Activated CD4-positive, alpha-beta T cell treated with anti-CD3 and anti-CD28 coated beads for 4 hours (primary cell): Measurements from ENCODE around the gene UNC5A.

ENCODE experiments used
- DNase-seq, 2 donors: peaks; one replicate each; pipeline ENCODE4 v3.0.0-alpha.2; 2020

UNC5A gene

DNA sequence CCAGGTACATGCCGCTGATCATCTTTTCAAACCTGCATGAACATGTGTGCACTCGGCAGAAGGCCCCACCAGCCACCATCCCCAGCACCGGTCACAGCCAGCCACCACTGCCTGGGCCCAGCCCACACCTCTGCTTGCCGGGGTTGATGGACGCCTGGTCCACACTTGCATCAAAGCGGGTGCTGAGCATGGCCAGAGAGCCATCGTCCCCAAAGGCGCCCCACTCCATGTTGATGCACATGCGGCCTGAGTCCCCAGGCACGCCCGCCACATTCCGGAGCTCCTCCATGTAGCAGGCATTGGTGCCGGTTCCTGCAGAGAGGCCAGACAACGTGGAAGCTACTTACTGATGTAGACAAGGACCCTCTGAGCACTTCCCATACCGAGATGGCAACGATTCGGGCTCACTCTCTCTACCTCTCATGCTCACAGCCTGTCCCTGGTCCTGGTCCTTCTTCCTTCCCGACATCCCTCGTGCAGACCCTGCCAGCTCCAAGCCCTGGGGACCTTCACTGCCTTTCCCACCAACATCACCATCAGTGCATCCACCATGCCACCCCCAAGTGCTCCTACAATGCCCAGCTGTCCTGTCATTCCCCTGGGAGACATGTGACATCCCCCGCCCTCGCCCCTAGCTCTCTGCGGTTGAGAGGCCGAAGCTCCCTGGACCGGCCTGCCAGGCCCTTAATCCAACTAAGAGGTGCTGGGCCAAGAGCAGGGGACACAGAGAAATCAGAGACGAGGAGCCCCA, 71.6 kb downstream of the UNC5A start:
- DNase-seq: no peak

DNA sequence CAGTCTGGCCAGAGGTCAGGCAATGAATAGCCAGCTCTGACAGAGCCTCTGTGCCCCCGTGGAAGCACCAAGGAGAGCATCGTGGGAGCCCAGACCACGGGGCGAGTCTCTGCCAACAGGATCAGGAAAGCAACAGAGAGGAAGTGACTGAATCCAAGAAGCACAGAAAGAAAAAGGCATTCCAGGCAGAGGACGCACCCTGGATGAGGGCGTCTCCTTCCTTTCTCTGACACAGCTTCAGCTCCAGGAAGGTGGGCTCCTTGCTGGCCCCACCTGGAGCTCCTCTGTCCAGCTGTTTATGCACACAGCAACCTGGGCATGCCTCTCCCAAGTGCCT, 72.2 kb downstream of the UNC5A start:
- no peak for DNase-seq

DNA sequence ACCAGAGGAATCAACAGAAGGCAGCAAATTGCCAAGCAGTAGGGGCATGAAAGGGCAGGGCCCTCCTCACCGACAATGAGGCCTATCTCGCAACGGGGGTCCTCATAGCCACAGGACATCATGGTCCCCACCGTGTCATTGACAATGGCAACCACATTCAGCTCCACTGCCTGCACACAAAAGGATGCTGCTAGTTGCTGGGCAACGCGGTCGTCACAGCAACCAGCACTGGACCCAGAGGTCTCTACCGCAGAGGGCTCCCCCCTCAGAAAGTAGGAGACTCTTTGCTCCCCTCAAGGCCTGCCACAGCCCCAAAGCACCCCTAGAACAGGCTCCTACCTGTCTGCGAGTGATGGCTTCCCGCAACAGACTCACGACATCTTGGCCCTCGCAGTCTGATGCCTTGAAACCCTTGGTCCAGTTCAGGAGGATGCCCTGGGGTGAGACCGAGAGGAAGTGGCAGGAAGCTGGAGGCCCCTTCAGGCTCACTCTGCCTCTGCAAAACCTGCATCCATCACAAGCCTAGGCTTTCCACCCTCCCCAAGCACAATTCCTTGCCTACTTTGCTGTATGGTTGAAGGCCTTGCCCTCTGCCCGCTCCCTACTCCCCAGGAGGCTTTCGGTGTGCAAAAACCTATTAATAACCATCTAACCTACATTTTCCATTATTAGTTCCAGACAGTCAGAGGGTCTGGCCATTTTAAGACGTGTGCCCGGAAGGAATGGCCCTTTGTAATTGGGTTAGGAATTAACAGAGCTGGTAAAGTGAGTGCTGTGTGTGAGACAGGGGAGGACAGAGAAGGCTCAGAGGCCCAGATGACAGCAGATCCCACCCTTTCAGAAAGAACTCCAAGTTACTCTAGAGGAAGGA, 73.6 kb downstream of the UNC5A start:
- DNase-seq: no peak

DNA sequence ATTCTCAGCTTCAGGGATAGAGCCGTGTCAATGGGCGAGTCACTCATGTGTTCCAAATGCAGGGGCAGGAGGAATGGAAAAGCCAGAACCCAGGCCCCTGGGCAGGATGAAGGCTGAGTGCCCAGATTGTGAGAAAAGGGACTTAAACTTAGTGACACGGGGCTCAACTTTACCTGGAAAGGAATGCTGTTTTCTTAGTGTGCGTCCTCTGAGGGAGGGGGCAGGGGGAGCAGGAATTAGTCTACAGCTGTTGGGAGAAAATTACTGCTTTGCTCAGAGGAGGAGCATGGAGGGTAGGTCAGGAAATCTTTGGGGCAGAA, 74.2 kb downstream of the UNC5A start:
- DNase-seq: no peak

DNA sequence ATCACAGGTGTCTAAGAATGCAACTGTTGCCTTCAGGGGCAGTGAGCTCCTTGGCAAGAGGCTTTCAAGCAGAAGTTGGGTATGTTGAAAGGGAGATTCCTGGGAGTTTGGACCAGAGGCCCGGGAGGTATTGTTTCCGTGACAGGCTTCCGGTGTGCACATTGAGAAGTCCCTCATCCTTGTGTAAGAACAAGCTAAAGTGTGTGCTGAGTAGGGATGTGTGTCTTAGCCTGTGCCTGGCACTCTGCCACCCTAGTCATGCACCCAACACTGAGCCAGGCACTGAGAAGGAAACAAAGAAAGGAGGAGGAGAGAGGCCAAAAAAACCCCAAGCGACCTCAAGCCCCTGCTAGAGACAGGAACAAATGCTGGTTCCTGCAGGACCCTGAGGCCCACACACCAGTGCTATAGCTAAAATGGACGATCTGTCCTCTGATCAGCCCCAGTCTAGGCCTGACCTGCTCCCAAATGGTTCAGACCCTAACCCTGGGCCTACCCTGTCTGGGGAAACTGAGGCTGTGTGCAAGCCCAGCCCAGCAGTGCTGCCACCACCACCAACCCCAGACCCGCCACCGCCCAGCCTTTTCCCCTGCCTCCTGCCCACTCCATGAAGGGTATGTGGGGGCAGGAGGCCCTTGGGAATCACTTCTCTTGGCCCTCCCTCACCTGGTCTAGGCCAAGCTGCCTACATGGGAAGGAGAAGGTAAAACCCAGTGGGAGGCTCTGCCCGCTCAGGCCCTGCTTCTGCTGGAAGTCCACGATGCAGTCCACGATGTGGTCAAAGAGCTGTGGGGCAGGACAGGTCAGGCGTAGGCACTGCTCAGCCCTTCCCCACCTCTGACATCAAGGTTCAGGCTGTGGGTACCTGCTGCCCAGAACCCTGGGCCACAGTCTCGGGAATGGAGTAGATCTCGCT, 76.2 kb downstream of the UNC5A start:
- no peak for DNase-seq

DNA sequence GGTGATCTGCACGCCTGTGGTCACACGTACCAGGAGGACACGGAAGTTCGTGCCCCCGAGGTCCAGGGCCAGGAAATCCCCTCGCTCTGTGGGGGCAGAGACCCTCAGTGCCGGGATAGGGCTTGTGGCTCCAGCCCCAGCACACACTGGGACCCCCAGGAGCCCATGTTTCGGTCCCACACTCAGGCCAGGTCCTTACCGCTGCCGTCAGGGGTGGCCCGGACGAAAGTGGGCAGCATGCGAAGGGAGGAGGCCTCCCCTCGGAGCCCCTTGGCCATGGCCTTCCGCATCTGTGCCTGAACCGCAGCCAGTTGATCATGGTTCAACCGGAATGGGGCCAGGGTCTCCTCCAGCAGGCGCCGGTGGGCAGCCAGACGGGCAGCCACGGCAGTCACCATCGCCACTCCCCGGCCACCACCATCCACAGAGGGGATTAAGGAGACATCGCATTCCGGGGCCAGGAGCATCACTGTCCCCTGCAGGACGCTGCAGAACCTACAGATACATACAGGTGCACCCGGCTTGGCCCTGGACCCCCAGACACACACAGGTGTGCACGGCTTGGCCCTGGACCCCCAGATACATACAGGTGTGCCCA, 77.0 kb downstream of the UNC5A start:
- DNase-seq: no peak

DNA sequence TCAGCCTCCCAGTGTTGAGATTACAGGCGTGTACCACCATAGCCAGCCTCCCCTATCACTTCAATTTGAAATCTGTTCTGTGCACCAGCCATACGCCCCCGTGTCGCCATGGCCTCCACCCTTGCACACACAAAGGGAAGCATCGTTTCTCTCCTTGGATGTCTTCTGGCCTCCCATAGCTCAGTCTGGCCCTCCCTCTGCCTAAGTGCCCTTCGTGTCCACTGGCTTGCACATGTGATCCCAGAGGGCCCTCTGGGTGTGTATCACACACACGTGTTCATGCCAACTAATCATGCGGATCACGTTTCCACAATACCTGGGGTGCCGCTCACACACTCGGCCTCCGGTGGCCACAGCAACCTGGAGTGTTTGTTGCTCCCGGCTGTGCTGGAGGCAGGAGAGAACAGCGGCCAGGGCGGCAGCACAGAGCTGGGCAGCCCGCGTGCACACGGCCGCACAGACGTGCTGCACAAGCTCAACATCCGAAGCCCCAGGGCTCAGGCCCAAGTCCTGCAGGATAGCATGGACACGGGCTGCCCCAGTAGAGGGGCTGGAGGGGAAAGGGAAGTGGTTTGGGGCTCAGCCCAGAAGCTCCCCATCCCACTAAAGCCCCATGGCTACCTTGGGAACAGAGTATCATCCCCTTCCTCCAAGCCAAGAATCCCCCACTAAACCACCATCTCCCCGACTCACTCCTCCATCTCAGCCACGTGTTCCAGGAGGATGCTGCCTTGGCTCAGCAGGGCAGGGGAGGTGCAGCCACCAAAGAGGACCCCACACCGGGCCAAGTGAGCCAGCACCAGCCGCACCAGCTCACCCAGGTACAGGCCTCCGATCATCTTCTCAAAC, 77.9 kb downstream of the UNC5A start:
- no peak for DNase-seq

DNA sequence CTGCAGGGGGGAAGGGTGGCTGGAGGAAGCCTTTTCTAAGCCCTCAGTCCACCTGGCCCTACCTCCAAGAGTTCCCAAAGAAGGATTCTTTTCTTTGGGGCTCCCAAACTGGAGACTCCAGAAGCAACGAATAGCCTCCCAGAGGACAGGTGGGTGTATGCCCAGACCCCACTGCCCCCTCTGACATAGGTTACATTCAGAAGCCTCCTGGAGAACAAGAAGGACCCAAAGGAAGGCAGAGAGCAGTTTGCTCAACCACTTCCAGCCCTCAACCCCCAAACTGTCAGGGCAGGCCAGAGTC, 78.5 kb downstream of the UNC5A start:
- DNase-seq: no peak

DNA sequence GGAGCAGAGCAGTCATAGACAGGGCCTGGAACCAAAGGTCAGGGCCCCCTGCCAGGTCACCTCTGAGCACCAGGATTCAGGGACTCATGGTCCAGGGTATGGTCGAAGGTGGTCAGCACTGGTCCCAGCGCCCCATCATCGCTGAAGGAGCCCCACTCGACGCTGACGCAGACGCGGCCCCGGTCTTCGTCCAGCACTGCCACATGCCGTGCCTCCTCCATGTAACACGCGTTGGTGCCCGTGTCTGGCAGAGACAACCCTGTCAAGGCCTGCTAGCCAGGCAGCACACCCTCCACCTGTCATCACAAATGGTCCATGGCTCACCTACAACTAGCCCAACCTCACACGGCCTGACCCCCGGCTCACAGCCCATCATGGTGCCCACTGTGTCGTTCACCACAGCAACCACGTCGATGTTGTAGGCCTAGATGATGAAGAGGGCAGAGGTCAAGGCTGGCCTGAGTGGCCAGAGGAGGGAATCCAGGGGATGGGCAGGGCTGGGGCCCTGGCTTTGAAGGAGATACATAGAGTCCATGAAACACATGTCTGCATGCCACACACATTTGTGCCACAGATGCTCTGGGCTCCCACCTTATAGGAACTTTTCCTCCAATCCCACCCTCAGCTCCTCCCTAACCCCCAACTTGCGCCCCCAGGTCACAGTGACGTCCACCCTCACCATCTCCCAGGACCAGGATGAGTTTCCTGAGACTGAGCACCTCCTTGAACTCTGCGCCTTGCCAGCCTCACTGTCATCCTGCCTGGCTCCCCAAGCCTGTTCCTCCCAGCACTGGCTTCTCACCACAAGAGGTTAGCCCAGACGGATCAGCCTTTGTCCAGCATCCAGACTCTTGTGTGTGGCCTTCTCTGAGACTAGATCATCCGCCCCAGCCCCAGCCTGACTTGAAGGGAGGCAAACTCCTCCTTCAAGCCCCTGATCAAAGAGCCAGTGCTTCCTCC, 79.2 kb downstream of the UNC5A start:
- DNase-seq: no peak

DNA sequence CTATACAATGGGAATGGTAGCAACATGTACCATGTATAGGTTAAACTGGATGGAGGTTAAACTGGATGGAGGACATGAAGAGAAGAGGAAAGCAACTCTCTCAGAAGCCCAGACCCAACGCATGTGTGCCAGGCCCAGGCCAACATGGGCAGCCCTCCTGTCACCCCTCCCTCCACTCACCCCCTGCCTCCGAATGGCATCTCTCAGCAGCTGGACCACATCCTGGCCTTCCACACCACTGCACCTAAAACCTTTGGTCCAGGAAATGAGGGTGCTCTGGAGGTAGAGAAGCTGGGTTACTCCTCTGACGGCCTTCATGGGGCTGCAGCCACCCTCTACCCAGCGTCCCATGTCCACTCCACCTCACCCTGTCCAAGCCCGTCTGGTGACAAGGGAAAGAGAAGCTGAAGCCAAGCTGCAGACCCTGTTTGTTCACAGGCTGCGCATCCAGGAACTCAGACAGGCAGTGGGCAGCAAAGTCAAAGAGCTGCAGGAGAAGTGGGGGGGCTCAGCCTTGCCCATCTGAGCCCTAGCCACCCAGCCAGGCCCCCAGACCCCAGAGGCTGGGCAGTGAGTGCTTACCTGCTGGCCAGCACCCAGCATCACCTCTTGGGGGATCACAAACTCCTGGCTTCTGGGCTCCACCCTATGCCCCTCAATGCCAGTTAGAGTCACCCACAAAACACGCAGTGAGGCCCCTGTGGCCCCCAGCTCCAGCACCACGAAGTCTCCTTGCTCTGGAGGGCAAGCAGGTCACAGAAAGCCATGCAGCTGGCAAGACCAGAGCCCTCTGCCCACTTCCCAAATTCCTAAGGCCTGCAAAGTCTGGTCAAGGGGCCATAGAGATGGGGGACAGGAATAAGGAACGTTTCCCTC, 80.3 kb downstream of the UNC5A start:
- DNase-seq: no peak

DNA sequence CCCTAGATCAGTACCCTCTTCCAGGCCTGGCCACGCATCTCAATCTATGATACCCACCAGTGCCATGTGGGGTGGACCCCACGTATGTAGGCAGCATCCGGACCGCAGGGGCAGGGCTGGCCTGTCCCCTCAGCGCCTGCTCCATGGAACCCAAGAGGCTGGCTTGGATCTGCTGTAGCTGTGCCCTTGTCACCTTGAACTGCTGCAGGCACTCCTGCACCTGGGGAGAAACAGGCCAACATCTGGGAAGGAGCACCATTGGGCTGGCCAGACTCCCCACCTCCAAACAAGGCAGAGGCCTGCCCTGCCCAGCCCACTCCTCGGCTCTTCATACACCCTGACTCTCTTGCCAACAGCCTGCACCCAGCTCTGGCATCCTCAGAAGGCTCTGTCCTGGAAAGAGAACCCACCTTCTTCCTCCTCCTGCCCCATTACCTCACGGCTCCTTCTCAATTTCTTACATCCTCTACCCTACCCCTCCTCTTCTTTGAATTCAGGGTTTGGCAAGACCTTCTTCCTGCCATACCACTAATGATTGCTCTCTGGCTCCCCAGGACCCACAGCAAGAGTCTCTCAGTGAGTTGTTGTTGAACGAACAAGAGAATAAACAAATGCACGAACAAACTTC, 81.1 kb downstream of the UNC5A start:
- no peak for DNase-seq

DNA sequence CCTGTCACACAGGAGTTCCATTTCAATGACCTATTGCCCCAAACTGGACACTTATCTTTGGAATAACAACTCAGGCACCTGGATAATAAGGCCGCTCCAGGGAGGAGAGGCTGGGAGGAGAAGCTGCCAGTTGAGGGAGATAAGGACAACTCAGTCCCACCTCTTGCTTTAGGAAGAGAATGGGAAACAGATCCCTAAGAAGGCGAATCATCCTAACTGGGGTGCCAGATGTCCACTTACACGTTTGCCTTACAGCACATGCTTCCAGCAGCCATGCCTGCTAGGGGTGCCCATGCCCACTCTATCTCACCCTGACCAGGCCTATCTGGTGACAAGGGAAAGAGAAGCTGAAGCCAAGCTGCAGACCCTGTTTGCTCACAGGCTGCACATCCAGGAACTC, 82.3 kb downstream of the UNC5A start:
- no peak for DNase-seq

DNA sequence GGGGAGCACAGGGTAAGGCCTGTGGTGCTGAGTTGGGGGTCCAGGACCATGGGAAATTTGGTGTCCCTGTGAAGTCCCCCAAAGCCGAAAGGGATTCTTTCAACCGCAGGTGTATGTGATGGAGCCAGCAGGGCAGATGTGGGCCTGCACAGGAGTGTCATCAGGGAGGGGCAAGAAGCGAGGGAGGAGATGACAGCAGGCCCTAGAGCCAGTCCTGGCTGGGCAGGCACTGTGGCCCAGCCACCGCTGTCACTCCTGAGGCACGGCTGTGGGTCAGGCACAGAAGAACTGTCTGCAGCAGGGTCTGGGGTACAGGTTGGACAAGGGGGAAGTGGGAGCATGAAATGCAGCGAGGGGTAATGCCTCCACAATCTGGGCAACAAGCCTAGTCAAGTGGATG, 83.9 kb downstream of the UNC5A start:
- no peak for DNase-seq

DNA sequence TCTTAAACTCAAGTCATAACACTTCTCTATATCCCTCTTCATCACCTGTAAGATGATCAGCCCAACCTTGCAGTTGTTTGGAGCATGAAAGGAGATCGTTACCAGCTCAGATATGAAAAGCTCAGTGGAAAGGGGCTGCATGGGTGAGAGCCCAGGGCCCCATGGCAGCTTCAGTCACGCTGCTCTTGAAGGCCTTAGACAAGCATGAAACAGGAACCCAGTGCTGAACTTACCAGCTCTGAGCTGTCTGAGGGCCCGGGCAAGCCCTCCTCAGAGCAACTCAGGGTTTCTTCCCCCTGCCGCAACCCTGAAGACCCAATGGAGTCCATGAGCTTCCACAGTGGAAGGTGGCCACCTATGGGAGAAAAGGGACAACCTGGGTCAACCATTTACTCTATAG, 85.5 kb downstream of the UNC5A start:
- DNase-seq: no peak

DNA sequence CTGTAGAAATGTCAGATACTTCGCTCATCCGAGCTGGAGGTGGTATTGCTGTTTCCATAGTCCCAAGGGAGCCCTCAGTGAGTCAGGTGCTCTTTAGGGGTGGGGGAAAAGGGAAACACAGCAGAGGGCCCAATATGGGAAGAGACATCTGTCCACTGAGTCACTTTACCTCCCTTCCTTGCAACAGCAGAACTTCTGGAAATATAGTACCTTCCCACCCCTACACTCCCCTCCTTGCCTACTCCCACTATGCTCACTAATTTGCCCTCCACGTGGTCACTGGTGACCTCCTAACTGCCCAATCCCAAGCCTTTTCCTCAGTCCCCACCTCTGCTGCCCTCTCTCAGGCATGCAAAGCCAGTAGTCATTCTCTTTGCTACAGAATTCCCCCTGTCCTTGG, 86.9 kb downstream of the UNC5A start:
- no peak for DNase-seq

DNA sequence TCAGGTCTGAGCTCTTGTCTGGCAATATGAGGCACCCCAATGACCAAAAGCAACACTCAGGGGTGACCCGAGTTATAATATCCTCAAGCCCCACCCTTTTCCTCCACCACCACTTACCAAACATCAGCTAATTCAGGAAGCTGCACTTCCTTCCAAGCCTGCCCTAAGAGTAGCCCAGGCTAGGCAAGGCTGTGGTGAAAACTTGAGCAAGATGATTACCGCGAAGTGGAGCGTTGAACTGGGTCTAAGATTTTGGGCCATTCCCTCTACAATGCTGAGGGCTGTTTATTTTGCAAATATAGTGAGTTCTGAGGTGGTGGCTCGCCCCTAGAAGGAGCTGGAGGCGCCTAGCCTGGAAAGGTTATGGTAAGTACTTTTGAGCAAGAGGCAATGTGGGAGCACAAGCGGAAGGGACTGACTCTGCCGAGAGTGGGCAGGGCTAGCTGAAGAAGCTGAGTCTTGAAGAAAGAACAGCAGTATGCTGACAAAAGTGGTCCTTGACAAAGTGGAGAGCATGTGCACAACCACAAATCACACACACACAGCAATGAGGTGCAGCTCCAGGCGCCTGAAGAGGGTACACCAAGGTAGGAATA, 89.0 kb downstream of the UNC5A start, which contains the start of gene HK3:
TSS of gene HK3 (minus strand) at position 51 of the 596 bp plus-strand sequence. CDS start 3,187 bp downstream, outside the sequence.
- DNase-seq: no peak

DNA sequence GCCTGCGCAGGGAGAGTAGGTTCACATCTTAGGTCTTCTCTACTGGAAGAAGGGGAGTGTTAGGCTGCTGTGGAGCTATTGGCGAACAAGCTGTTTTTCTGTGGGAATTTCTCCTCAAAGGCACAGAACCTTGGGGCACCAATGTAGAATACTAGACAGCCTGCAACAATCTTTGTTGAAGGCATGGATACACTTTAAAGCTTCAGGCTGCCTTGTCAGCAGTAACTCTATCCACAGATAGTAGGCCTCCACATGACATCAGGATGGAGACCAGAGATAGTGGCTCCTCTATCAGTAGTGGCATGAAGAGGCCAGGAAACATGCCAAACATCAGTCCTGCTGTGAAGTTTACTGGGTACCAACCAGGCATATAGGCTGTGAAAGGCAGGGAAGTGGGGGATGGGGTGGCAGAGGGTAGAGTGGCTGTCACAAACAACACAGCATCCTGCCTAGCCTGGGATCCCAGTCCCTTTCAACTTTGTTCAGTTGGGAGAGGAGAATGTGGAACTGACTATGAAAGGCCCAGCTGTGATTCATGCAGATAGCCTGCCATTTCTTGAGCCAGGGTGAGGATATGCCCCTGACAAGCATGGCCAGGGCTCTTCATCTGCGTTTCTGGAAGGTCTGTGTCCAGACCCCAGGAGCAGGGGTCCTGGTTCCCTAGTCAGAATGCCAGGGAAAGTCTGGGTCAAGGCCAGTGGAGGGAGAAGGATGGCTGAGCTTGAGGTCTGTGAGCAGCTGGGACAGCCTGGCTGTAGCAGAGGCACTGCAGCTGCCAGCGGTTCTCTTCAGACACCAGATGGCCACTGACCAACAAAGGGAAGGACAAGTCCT, 89.8 kb downstream of the UNC5A start:
- no peak for DNase-seq

DNA sequence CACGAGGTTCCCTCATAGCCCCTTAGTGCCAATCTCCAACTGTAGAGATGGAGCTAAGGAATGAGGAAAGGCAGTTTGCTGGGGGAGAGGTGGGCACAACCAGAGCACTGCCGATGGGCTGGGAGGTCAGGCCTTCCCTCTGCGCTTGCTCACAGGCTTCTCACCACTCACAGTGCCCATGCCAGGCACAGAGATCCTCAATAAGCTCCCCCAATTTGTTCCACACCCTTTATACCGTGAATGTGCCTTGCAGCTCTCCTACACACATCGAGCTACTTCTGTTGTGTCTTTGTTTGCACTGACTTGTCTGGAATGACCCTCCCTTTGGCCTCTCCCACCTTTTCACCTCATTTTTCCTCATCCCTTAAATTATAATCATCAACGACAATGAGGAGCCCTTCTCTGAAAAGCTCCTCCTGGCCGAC, 90.4 kb downstream of the UNC5A start:
- no peak for DNase-seq
